Measurements from ENCODE around the gene HOXA4.

DNA sequence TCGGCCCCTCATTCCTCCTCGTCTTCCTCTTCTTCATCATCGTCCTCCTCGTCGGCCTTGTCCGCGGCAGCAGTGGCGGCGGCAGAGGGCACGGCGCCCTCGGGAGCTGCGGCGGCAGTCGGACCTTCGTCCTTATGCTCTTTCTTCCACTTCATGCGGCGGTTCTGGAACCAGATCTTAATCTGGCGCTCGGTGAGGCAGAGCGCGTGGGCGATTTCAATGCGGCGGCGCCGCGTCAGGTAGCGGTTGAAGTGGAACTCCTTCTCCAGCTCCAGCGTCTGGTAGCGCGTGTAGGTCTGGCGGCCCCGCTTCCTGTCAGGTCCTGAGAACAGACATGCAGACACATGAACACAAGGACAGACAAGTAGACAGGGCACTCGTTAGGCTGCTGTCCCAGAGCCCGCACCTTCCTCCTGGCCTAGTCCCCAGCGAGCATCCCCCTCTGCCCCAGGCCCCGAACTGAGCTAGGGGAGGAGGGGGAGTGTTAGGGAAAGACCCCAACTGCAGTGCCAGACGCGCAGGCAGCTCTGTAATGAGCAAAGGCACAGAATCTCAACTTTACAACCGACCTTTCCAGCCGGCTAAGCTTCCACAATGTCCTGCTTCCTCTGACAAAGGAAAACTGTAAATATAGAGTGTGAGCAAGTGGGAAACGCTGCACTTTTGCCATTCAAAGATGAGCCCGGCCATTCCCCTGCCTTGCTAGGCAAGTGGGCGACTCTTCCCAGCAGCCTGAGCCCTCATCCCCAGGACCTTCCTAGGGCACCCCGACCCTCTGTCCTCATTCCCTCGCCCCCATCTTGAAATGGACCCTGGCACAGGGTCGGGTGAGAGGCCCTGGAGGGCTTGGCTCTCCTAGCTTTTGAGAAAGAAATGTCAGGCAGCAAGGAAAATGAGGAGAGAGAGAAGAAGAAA, 24.6 kb upstream of the HOXA4 start:
- TF ChIP-seq POLR2A (IDR thresholded peaks at IDR 0.05) = no peak
- TF ChIP-seq, protein P1, sequence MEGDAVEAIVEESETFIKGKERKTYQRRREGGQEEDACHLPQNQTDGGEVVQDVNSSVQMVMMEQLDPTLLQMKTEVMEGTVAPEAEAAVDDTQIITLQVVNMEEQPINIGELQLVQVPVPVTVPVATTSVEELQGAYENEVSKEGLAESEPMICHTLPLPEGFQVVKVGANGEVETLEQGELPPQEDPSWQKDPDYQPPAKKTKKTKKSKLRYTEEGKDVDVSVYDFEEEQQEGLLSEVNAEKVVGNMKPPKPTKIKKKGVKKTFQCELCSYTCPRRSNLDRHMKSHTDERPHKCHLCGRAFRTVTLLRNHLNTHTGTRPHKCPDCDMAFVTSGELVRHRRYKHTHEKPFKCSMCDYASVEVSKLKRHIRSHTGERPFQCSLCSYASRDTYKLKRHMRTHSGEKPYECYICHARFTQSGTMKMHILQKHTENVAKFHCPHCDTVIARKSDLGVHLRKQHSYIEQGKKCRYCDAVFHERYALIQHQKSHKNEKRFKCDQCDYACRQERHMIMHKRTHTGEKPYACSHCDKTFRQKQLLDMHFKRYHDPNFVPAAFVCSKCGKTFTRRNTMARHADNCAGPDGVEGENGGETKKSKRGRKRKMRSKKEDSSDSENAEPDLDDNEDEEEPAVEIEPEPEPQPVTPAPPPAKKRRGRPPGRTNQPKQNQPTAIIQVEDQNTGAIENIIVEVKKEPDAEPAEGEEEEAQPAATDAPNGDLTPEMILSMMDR (IDR thresholded peaks at IDR 0.05) = no peak
